Mucosa of descending colon (tissue), 3 donors: ENCODE results near the gene SNAPC2. TPM values are rescaled to one million over a fixed set of nuclear protein-coding genes. Genes with fewer than 3 reads are reported as not detected.

Source experiments
- ATAC-seq: fragments of 200-7000 bp; cut with Tn5 transposase; one replicate; pipeline ENCODE4 v1.9.1; 2020; ENCODE audit warnings: mild to moderate bottlenecking, moderate library complexity
- DNase-seq, 3 donors: peaks; one replicate each; pipeline ENCODE4 v3.0.0-alpha.2; 2020
- H3K36me3 ChIP-seq: fragments of 200-600 bp; one replicate; pipeline ENCODE4 v1.8.0; 2021; ENCODE audit warnings: low read depth, mild to moderate bottlenecking
- H3K4me1 ChIP-seq: fragments of 200-600 bp; one replicate; pipeline ENCODE4 v1.8.0; 2021; ENCODE audit warnings: low read depth, mild to moderate bottlenecking
- H3K4me3 ChIP-seq: fragments of 200-600 bp; one replicate; pipeline ENCODE4 v1.8.0; 2021; ENCODE audit warnings: mild to moderate bottlenecking
- H3K9me3 ChIP-seq: fragments of 200-600 bp; one replicate; pipeline ENCODE4 v1.8.0; 2021; ENCODE audit warnings: mild to moderate bottlenecking
- intact Hi-C, 2 donors: fragments of 100-400 bp; cut with DNase I in 1 of 2; cut with micrococcal nuclease in 1 of 2; formaldehyde crosslinking; loops; one replicate each; pipeline versions ENCODE4 v1.11.0 to v1.11.1; 2022; cut with DNase I, micrococcal nuclease
- total RNA-seq, 3 donors: library from RNA; stranded (reverse); fragmentation: NEBNext Ultra II Directional in 2 of 3; extraction: Animal tissue kit (Norgen Biotek cat#: 25700) in 2 of 3; gene quantifications; one replicate each; pipeline versions ENCODE4 v1.2.1 to v1.2.4, GENCODE V29; 2021 to 2023
- TF ChIP-seq, protein P1 (sequence below): fragments of 200-600 bp; IDR thresholded peaks from one replicate; pipeline ENCODE4 v1.8.0; 2022; ENCODE audit warnings: antibody characterized with exemption, mild to moderate bottlenecking
- donor health status: DM: no; HTN: no; CAD: no; lungs with moderate emphysema.
- donor health status: DM: no; HTN: no; CAD: no.
- donor health status: DM: no; HTN: yes; CAD: no.

The SNAPC2 gene
- total RNA-seq, 3 donors from 2014 or later = 10.7 to 22.1 (median 14.7) TPM

DNA sequence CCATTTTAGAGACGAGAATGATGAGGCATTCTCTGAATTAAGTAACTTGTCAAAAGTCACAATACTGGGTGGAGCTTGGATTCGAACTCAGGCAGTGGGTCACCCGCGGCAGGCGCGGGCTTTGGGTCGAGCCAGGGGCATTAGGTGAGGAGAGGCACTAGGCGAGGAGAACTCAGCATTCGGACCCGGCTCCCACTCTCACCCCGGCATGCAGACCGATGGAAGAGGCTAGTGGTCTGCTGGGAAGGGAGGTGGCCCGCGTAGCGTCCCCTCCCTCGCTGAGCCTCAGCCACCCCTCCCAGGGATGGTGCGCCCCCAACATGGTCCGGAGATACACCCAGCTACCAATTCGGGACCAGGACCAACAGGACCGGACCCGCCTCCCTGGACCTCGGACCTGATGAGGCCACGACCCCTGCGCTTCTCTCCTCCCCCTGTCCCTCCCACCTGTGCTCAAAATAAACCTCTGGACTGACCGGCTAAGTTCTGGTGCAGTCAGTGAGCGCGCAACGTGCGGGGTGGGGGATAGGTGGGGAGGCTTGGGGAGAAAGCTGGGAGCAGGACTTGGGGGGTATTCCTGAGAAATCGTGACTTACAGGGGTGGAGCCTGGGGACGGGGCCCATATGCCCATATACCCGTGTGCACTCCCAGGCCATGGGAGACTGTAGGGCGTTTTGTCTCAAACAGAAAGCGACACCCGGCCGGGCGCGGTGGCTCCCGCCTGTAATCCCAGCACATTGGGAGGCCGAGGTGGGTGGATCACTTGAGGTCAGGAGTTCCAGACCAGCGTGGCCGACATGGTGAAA, 1.3 kb upstream of the SNAPC2 start:
- H3K4me1 ChIP-seq = peaks cover 51% of the 10 kb centered on the region
- intact Hi-C loops = no loop called here
- H3K9me3 ChIP-seq = no peaks in the 10 kb centered on the region
- no peak overlapping the region for H3K4me3 ChIP-seq
- TF ChIP-seq, protein P1, sequence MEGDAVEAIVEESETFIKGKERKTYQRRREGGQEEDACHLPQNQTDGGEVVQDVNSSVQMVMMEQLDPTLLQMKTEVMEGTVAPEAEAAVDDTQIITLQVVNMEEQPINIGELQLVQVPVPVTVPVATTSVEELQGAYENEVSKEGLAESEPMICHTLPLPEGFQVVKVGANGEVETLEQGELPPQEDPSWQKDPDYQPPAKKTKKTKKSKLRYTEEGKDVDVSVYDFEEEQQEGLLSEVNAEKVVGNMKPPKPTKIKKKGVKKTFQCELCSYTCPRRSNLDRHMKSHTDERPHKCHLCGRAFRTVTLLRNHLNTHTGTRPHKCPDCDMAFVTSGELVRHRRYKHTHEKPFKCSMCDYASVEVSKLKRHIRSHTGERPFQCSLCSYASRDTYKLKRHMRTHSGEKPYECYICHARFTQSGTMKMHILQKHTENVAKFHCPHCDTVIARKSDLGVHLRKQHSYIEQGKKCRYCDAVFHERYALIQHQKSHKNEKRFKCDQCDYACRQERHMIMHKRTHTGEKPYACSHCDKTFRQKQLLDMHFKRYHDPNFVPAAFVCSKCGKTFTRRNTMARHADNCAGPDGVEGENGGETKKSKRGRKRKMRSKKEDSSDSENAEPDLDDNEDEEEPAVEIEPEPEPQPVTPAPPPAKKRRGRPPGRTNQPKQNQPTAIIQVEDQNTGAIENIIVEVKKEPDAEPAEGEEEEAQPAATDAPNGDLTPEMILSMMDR = no peak
- H3K36me3 ChIP-seq = no peaks in the 10 kb centered on the region
- no peak for ATAC-seq
- peak in 1 of 3 donors; percentile 59 for DNase-seq

DNA sequence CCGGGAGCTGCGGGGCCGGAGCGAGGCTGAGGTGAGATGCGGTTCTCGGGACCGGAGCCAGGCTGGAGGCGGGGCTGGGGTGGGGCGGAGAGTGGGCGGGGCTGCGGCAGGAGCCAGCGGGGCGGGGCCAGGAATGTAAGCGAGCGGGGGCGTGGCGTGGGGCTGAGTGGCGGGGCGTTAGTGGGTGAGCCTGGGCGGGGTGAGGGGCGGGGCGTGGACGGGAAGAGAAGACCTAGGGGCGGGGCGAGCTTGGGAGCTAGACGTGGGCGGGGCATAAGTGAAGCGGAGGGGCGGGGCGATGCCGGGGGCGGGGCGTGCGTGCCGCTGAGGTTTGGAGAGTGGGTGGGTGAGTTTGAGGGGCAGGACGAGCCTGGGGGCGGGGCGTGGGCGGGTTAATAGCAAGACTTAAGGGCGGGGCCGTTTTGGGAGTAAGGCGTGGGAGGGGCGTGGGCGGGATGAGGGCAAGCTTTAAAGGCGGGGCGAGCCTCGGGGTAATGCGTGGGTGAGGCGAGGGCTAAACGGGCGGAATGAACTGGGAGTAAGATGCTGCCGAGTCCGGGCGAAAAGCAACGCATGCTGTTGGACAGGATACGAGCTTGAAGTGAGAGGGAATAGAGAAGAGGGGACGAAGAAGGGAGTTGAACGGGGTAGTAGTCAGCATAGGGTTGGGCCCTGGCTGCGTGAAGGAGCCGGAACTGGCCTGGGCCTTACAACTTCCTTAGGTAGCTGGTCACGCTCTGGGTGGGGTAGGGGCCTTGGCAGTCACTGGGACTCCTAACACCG, 572 bp downstream of the SNAPC2 start:
- Histone ChIP-seq H3K36me3 (no peaks in the 10 kb centered on the region), H3K9me3 (no peaks in the 10 kb centered on the region), H3K4me3 (peak overlapping the region; percentile 50), H3K4me1 (peaks cover 52% of the 10 kb centered on the region)
- peak; percentile 87 for ATAC-seq
- TF ChIP-seq, protein P1 = no peak
- intact Hi-C loops = no loop called here
- DNase-seq = peak; percentile 99 to 100 (median 100)

DNA sequence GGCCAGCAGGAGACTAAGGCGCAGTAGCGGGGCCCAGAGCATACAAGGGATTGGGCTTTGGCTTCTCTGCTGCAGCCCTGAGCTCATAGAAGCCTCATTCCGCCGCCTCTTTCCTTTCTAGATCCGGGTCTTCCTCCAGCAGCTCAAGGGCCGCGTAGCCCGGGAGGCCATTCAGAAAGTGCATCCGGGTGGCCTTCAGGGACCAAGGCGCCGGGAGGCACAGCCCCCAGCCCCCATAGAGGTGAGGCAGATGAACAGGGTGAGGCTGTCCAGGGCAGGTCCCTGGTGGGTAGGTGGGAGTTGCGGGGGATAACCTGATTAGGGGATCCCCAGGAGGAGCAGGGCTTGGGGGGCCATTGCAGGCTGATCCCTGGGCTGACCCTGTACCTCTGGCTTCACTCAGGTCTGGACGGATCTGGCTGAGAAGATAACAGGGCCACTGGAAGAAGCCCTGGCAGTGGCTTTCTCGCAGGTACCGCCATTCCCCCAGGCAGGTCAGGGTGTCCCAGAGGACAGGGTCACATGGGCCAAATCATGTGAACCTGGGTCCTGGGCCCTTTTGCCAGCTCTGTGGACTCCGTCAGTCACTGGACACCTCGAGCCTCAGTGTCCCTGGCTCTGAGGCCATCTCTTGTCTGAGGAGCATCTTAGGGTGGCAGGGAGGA, 1.3 kb downstream of the SNAPC2 start:
- Histone ChIP-seq H3K4me1 (peaks cover 49% of the 10 kb centered on the region), H3K4me3 (no peak overlapping the region), H3K36me3 (no peaks in the 10 kb centered on the region), H3K9me3 (no peaks in the 10 kb centered on the region)
- DNase-seq = peak in 1 of 3 donors; percentile 60
- no peak for ATAC-seq
- intact Hi-C loops = no loop called here
- TF ChIP-seq, protein P1 = no peak

DNA sequence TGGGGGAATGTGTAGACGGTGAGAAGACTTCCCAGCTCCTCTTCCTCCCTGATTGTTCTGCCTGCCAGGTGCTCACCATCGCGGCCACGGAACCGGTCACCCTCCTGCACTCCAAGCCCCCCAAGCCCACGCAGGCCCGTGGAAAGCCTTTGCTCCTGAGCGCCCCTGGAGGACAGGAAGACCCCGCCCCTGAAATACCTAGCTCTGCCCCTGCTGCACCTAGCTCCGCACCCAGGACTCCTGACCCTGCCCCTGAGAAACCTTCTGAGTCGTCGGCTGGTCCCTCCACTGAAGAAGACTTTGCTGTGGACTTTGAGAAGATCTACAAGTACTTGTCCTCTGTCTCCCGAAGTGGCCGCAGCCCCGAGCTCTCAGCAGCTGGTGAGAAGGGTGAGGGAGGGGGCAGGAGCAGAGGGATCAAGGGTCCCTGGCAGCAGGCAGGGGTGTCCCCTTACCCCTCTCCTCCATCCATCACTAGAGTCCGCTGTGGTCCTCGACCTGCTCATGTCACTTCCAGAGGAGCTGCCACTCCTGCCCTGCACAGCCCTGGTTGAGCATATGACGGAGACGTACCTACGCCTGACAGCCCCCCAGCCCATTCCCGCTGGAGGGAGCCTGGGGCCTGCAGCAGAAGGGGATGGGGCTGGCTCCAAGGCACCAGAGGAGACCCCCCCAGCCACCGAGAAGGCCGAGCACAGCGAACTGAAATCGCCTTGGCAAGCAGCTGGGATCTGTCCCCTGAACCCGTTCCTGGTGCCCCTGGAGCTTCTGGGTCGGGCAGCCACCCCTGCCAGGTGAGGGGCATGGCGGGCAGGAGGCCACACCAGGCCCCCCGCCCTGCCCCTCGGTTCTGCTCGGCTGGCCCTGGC, 2.1 kb downstream of the SNAPC2 start:
- Histone ChIP-seq H3K36me3 (no peaks in the 10 kb centered on the region), H3K9me3 (no peaks in the 10 kb centered on the region), H3K4me3 (no peak overlapping the region), H3K4me1 (peaks cover 43% of the 10 kb centered on the region)
- intact Hi-C loops = no loop called here
- DNase-seq (peak in 2 of 3 donors; percentile 41 to 65), ATAC-seq (no peak)
- TF ChIP-seq, protein P1 = no peak

DNA sequence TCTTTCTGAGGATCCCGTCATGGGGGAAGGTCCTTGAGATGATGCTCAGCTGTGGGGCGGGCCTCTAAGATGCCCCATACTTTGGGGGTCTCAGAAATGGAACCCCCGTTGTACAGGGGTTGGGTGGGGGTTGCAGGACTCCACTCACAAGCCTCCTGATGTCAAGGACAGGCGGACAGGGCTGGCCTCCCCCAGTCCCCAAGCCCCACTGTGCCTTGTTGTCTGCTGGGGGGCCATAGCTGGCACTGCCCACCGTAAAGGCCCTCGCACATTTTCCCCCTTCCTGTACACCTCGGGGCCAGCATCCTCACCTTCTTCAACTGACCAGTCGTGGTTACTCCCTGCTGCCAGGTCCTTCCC, 2.7 kb downstream of the SNAPC2 start:
- TF ChIP-seq, protein P1 = no peak
- peaks cover 37% of the 10 kb centered on the region for H3K4me1 ChIP-seq
- DNase-seq = peak in 2 of 3 donors; percentile 29 to 54
- no peaks in the 10 kb centered on the region for H3K9me3 ChIP-seq
- no peak overlapping the region for H3K4me3 ChIP-seq
- intact Hi-C loops = no loop called here
- no peaks in the 10 kb centered on the region for H3K36me3 ChIP-seq
- no peak for ATAC-seq
